ENCODE results near the gene USP13.

GRCh38 chr3:179695672-179696313 is 43.0 kb downstream of the USP13 start:
- no peak for TF ChIP-seq CTCF (IDR thresholded peaks at IDR 0.05)
- TF ChIP-seq EZH2 (IDR thresholded peaks at IDR 0.05; ENCODE audit: borderline replicate concordance, insufficient read depth, low read depth, low read length, poor library complexity, severe bottlenecking): no peak
